Hematopoietic multipotent progenitor cell treated with erythropoietin and hydrocortisone succinate and interleukin-3 and kit ligand, for 8 days (in vitro differentiated cells): ENCODE results near the gene IFITM10.

Experiments
- DNase-seq: peaks from one replicate; pipeline ENCODE4 v3.0.0-alpha.2; 2015

The IFITM10 gene

GRCh38 chr11:1750840-1751530 is 590 bp upstream of the IFITM10 start:
- DNase-seq, result no peak

DNA sequence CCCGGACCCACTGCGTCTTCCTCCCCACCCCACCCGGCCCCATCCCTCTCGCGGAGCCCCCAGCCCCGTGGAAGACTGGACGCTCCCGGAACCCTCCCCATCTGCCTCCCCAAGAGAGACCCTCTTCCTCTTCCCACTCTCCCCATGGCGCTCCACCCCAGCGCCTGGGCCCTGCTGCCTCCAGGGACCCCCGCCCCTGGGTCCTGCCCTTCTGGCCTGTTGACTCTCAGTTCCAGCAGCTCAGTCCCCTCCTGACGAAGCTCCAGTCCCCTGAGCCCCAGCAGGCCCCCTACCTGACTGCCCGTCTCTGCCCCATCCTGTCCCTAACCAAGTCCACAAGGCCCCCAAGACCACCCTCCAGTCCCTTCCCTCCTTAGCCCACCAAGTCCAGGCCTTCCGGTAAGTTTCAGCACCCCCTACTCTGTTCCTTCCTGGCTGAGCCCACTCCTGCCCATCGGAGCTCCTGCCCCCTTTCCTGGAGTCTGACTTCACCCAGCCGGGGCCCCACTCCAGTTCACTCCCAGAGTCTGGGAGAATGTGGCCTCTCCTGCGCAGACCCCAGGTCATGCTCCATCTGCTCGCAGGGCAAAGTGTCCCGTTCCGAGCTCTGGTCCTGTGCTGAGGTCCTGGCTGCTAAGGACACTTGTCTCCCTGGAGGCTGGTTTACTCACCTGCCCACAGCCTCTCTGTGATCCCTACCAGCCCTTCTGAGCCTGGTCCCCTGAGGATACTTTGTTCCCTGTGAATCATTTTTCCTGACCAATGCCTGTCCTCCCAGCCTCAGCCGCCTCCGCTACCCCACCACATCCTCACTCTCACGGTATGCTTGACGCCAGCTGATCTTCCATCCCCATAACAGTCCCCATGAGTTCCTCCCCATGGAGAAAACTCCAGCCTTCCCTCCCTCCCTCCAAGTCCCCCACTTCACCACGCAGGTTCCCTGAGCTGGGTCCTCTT is 722 bp downstream of the IFITM10 start:
- no peak for DNase-seq

DNA sequence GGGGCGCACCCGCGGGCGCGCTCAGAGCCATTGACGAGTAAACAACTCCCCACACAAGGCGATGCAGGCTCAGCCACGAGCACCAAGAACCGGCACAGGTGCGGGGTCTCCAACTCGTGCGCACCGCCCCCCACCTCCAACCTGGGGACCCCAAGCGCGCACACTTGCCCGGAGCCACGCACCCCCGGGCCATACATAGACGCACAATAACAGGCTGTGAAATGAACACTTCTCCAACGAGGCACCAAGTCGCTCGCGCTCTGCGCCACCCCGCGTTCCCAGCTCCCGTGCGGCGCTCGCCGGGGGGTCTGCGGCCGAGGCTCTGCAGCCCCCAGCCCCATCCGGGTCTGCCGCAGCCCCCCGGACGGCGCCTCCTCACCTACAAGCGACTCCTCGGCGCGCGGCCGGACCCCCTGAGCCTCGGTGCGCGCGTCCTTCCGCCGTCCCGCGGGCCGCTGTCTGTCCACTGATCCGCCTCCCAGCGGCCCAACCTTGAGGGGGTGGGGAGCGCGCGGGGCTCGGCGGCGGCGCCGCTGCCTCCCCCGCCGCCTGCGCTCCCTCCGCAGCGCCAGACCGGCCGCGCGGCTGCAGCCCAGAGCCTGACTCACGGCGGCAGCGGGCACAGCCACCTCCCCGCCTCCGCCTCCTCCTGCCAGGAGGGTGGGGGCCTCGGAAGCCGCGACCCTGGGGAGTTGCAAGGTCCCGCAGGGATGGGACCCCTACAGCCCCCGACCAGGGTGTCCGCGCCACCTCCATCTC is 1.6 kb downstream of the IFITM10 start:
- no peak for DNase-seq

- DNase-seq, result no peak
Measured at GRCh38 chr11:1747753-1748635, 2.4 kb downstream of the IFITM10 start.

DNA sequence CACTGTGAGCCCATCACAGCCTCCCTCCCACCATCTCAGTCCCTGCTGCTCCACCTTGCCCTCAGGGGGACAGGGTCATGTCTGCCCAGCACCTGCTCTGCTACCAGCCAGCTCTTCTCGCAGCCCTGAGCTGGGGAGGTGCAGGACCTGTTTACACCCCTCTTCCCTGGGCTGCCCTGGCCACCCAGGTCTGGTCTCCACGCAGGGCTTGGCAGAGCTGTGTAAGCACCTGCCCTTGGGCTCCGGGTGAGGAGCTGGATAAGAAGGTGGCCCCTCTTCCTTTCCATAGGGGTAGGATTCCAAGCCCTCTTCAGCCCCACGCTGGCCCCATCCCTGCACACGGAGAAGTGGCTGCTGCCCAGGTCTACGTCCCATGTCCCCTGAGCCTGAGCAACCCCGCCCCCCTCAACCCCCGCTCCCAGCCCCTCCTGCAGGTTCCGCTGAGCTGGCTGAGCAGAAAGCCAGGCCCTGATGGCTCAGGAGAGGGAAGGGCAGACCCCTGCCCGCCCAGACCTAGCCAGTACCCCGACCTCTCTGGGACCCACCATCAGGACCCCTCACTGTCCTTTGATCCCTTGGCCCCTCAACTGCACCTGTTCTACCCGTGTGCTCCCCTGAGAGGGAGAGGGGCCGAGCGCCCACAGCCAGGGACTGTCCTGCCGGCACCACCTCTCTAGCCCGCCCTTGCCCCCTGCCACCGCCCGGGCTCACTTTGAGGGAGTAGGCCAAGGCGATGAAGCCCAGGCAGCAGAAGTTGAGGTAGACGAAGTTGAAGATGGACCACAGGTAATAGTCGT is 3.2 kb downstream of the IFITM10 start:
- DNase-seq, result no peak

DNA sequence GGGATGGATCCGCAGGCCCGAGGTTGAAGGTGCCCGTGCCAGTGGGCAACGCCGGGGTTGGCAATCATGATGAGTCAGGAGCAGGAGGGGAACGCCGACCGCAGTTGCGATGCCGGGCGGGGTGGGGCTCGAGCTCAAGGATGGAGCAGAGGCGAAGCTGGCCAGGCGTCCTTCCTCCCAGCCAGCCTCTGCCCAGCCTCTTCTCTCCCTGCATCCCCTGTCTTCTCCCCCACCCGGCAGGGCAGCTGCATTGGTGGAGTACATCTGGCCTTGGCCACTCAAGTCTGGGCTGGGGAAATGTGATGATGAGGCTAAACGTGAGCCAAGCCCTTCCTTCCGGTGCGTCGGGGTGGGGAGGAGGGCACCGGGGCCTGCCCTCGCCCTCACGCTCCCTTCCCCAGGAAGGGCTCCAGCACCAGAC is 3.9 kb downstream of the IFITM10 start:
- DNase-seq, result no peak

- DNase-seq, result no peak
Measured at GRCh38 chr11:1745701-1746320, 4.6 kb downstream of the IFITM10 start.

GRCh38 chr11:1744891-1745700 is 5.3 kb downstream of the IFITM10 start:
- no peak for DNase-seq

DNA sequence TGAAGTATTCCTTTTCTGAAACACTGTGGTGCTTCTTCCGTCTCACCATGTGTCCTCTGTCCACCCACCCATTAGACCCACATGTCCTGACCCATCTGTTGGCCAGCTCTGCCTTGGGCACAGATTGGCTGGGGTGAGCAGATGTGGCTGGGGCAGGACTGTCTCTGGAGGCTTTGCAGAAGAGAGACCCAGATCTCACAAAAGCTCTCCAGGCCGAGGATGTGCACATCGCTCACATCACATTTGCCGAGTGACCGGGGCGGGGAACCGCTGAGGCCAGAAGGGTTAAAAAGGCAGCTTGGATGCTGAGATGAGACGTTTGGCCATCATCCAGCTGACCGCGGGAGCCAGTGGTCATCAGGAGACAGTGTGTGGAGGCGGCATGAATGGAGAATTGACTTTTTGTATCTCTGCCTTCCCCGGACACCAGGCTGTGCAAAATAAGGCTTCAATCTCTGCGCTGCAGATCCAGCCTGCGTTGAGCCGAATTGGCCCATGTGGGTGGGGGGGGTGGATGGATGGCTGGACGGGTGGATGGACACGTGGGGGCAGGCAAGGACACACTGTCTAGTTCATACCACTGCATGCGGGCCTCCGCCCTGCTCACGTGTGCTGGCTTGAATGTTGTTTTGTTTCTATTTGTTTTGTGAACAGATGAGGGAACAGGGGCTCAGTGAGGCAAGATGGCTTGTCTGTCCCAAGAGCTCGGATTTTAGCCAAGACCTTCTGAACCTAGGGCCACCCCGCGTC is 6.1 kb downstream of the IFITM10 start:
- DNase-seq, result no peak

DNA sequence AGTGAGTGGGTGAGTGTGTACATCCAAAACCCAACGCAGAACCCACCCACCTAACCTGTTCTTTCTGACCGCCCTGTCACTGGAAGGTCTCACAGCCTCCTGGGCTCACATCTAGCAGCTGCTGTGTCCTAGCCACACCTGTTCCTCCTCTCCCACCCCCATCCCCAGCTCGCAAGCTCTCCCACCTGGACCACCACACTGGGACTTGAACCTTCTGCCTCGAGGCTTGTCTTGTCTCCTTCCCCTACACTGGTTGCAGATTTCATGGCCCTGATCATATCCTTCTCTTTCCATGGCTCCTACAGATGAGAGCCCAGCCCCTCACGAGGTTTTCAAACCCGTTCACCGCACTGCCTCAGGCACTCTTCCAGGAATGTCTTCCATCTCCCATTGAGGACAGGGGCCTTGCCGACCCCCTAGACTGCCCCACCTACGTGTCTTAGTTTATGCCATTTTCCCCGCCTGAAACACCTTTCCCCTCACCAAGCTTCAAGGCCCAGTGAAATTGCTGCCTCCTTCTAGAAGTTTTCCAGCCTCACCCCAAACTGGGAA is 6.7 kb downstream of the IFITM10 start:
- no peak for DNase-seq

DNA sequence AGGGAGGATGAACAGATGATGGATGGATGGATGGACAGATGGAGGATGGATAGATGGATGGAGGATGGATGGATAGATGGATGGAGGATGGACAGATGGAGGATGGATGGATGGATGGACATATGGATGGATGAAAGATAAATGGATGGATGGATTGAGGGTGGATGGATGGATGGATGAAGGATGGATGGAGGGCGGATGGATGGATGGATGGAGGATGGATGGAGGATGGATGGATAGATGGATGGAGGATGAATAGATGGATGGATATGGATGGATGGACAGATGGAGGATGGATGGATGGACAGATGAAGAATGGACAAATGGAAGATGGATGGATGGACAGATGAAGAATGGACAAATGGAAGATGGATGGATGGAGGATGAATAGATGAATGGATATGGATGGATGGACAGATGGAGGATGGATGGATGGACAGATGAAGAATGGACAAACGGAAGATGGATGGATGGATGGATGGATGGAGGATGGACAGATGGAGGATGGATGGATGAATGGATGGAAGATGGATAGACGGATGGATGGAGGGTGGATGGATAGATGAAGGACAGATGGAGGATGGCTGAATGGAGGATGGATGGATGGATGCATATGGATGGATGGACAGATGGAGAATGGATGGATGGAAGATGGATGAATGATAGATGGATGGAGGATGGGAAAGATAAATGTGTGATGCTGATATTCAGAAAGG is 7.4 kb downstream of the IFITM10 start:
- DNase-seq, result no peak

DNA sequence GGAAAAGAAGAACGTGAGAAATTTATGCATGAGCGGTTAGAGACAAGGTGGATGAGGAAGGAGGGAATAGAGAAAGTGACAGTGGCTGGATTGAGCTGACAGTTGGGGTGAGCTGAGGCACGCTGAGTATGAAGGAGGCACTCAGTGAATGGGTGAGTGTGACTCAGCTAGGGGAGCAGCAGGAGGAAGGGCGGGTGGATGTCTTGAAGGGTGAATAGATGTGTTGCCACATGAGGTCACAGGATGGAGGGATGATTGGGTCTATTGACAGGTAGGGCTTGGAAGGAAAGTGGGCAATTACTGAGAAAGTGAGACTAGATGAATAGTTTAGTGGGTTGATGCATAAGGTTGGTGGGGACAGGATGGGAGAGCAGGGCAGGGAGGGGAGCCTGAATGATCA is 8.0 kb downstream of the IFITM10 start:
- DNase-seq, result no peak

DNA sequence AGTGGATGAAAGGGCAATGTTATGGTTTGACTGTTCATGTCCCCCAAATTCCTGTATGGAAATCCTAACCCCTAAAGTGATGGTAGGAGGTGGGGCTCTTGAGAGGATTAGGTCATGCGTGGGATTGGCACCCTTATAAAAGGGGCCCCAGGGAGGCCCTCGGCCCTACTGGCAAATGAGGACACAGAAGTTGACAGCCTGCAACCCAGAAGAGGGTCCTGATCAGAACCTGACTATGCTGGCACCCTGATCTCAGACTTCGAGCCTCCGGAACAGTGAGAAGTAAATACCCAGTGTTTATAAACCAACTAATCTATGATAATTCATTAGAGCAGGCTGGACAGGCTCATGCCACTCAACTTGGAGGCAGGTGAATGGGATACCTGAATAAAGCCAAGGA is 8.7 kb downstream of the IFITM10 start:
- no peak for DNase-seq

- no peak for DNase-seq
Measured at GRCh38 chr11:1740786-1741530, 9.4 kb downstream of the IFITM10 start.

GRCh38 chr11:1739576-1739975 is 10.8 kb downstream of the IFITM10 start:
- no peak for DNase-seq

- DNase-seq, result no peak
Measured at GRCh38 chr11:1738380-1738779, 12.0 kb downstream of the IFITM10 start.

GRCh38 chr11:1737080-1737757 is 13.2 kb downstream of the IFITM10 start:
- no peak for DNase-seq
